ENCODE results near the gene PATE3.

GRCh38 chr11:125778728-125779127 is 9.2 kb upstream of the PATE3 start, which contains the start of gene PATE2:
- TF ChIP-seq CTCF (conservative IDR thresholded peaks at IDR 0.05), result no peak
- TF ChIP-seq EZH2 (IDR thresholded peaks at IDR 0.05; ENCODE audit: low read depth), result no peak
